HG03457 (cell line): Measurements from ENCODE around the gene RCSD1.
"Not testable (repeated sequence)": the region's sequence is repeated elsewhere in the genome, so short reads cannot be mapped to it uniquely, and the experiment has no call there.

Experiments used
- ATAC-seq: cut with Tn5 transposase; IDR thresholded peaks from one replicate; pipeline ENCODE4 v1.9.1; 2021; ENCODE audit warnings: moderate number of reproducible peaks; ENCODE audit not compliant: unreplicated experiment

Gene RCSD1

GRCh38 chr1:167734841-167735240, 104.8 kb downstream of the RCSD1 start:
- no peak for ATAC-seq

- ATAC-seq = no peak
These were observed 107.1 kb downstream of the RCSD1 start for GRCh38 chr1:167737169-167737568.

- ATAC-seq = no peak
These were observed 108.1 kb downstream of the RCSD1 start for GRCh38 chr1:167738158-167738557.

GRCh38 chr1:167739752-167740151, 109.7 kb downstream of the RCSD1 start:
- no peak for ATAC-seq

- ATAC-seq = not testable (repeated sequence)
These were observed 111.1 kb downstream of the RCSD1 start for GRCh38 chr1:167741103-167741502.

- ATAC-seq = not testable (repeated sequence)
These were observed 112.5 kb downstream of the RCSD1 start for GRCh38 chr1:167742392-167743057.

GRCh38 chr1:167744901-167745300, 114.9 kb downstream of the RCSD1 start:
- no peak for ATAC-seq

GRCh38 chr1:167746013-167746672, 116.1 kb downstream of the RCSD1 start:
- no peak for ATAC-seq

- ATAC-seq = no peak
These were observed 117.1 kb downstream of the RCSD1 start for GRCh38 chr1:167746988-167747655.

GRCh38 chr1:167747988-167748387, 118.0 kb downstream of the RCSD1 start:
- no peak for ATAC-seq

GRCh38 chr1:167748906-167749305, 118.9 kb downstream of the RCSD1 start:
- ATAC-seq = no peak

GRCh38 chr1:167749741-167750140, 119.7 kb downstream of the RCSD1 start:
- no peak for ATAC-seq

GRCh38 chr1:167750641-167751040, 120.6 kb downstream of the RCSD1 start:
- ATAC-seq = no peak

- no peak for ATAC-seq
These were observed 121.6 kb downstream of the RCSD1 start for GRCh38 chr1:167751676-167752075.

- no peak for ATAC-seq
These were observed 122.4 kb downstream of the RCSD1 start for GRCh38 chr1:167752219-167752985.

GRCh38 chr1:167755654-167756053, 125.6 kb downstream of the RCSD1 start:
- ATAC-seq = no peak
